Natural killer cell (primary cell): ENCODE results near the gene WDR5. TPM values are rescaled to one million over a fixed set of nuclear protein-coding genes. Genes with fewer than 3 reads are reported as not detected.

Experiments
- ATAC-seq, 3 donors: fragments of 150-1000 bp in 2 of 3; fragments of 200-7000 bp in 1 of 3; cut with Tn5 transposase; 1 replicate in 1 of 3; 2 replicates in 2 of 3; pipeline ENCODE4 v1.10.0; 2021; ENCODE audit warnings: mild to moderate bottlenecking in 2 of 3, moderate library complexity in 2 of 3
- DNase-seq, 2 donors: peaks; one replicate each; pipeline versions ENCODE4 v3.0.0 to v3.0.0-alpha.2; 2013 to 2021; ENCODE audit warnings: mixed read lengths in 1 of 2
- H3K27ac ChIP-seq: one replicate; pipeline ENCODE4 v1.5.1; 2013; ENCODE audit warnings: mild to moderate bottlenecking, low read length
- H3K27me3 ChIP-seq: one replicate; pipeline ENCODE4 v1.6.1; 2013; ENCODE audit warnings: low read length; ENCODE audit not compliant: control insufficient read depth, insufficient read depth
- H3K36me3 ChIP-seq: one replicate; pipeline ENCODE4 v1.6.1; 2013; ENCODE audit warnings: low read length; ENCODE audit not compliant: control insufficient read depth, insufficient read depth
- H3K4me1 ChIP-seq: one replicate; pipeline ENCODE4 v1.6.1; 2013; ENCODE audit warnings: low read length; ENCODE audit not compliant: control insufficient read depth, insufficient read depth
- H3K4me3 ChIP-seq: one replicate; pipeline ENCODE4 v1.5.1; 2013; ENCODE audit warnings: low read length
- H3K9me3 ChIP-seq: one replicate; pipeline ENCODE4 v1.6.1; 2013; ENCODE audit warnings: low read length; ENCODE audit not compliant: control insufficient read depth, insufficient read depth
- H3K27ac Mint-ChIP-seq, 2 donors: one replicate each; pipeline ENCODE4 v1.8.0; 2022; ENCODE audit warnings: mild to moderate bottlenecking in 2 of 2, mixed read lengths in 2 of 2, moderate library complexity in 1 of 2
- H3K27me3 Mint-ChIP-seq, 2 donors: one replicate each; pipeline ENCODE4 v1.8.0; 2022; ENCODE audit warnings: low read depth in 2 of 2, mixed read lengths in 2 of 2
- H3K36me3 Mint-ChIP-seq: one replicate; pipeline ENCODE4 v1.8.0; 2022; ENCODE audit warnings: mixed read lengths
- H3K4me1 Mint-ChIP-seq, 2 donors: one replicate each; pipeline ENCODE4 v1.8.0; 2022; ENCODE audit warnings: mixed read lengths in 2 of 2
- H3K4me3 Mint-ChIP-seq: one replicate; pipeline ENCODE4 v1.8.0; 2022; ENCODE audit warnings: mild to moderate bottlenecking, moderate library complexity, mixed read lengths
- H3K9me3 Mint-ChIP-seq, 2 donors: one replicate each; pipeline ENCODE4 v1.8.0; 2022; ENCODE audit warnings: mixed read lengths in 2 of 2
- WGBS: methylation state at CpG from one replicate; pipeline ENCODE4 v1.1.7; 2013; ENCODE audit warnings: missing lambda C conversion rate; ENCODE audit not compliant: insufficient coverage; 5-methylcytosine and 5-hydroxymethylcytosine counted together
- intact Hi-C: fragments of 100-400 bp; cut with micrococcal nuclease; formaldehyde crosslinking; loops from one replicate; pipeline ENCODE4 v1.14.2; 2022
- total RNA-seq, 4 donors: library from RNA; stranded (reverse); fragments of 120-200 nt in 1 of 4; gene quantifications; one replicate each; pipeline versions ENCODE4 v1.2.3 to v1.2.4, GENCODE V29; 2013 to 2022
- TF ChIP-seq, protein P1 (sequence below): fragments of 200-600 bp; IDR thresholded peaks from one replicate; pipeline ENCODE4 v1.8.0; 2022; ENCODE audit warnings: antibody characterized with exemption

WDR5 gene
- total RNA-seq, 3 donors from 2014 or later (not counting 1 experiment from before 2014, with no cell fraction given): 12.9 to 18.6 (median 15.9) TPM

DNA sequence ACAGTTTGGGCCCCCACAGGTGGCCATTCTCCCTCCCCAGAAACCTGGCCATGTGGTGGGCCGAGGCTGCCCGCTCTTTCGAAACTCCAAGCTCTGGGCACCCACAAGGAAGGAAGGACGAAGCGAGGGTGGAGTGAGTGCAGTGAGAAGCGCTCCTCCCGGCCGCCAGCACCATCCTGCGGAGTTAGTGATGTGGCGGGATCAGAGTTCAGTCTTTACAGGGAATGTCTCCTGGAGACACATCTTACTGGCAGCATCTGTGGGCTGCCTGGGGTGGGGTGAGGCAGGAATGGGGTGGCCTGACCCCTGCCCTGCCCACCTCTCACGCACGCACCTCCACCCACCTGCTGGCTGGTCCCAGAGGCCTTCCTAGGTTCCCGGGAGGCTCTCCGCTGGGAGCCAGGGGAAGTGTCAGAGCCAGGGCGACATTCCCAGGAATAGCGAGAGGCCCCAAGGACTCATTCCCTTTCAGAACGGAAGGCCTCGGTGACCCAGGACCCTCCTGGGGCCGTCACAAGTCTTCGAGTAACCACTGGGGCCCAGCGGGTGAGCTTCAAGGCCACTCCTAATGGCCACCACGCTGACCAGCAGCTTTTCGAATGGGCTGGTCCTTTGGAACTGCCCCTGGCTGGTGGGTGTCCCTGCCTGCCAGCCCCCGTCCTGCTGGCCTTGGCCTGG, 34.0 kb downstream of the WDR5 start:
- peaks cover 3% of the 10 kb centered on the region for H3K9me3 ChIP-seq
- H3K27me3 ChIP-seq: no peaks in the 10 kb centered on the region
- no peak overlapping the region for H3K4me3 ChIP-seq
- DNase-seq (no peak), ATAC-seq (no peak)
- Mint-ChIP-seq H3K36me3 (no peaks in the 10 kb centered on the region), H3K4me3 (no peak overlapping the region), H3K9me3 (no peaks in the 10 kb centered on the region), H3K27ac (no peak overlapping the region), H3K27me3 (peaks cover 0 to under 1% of the 10 kb centered on the region in 2 donors), H3K4me1 (no peaks in the 10 kb centered on the region)
- H3K36me3 ChIP-seq: no peaks in the 10 kb centered on the region
- H3K4me1 ChIP-seq: peaks cover 24% of the 10 kb centered on the region
- WGBS: 91% methylated on average over 24 of the region's 24 CpGs
- TF ChIP-seq, protein P1, sequence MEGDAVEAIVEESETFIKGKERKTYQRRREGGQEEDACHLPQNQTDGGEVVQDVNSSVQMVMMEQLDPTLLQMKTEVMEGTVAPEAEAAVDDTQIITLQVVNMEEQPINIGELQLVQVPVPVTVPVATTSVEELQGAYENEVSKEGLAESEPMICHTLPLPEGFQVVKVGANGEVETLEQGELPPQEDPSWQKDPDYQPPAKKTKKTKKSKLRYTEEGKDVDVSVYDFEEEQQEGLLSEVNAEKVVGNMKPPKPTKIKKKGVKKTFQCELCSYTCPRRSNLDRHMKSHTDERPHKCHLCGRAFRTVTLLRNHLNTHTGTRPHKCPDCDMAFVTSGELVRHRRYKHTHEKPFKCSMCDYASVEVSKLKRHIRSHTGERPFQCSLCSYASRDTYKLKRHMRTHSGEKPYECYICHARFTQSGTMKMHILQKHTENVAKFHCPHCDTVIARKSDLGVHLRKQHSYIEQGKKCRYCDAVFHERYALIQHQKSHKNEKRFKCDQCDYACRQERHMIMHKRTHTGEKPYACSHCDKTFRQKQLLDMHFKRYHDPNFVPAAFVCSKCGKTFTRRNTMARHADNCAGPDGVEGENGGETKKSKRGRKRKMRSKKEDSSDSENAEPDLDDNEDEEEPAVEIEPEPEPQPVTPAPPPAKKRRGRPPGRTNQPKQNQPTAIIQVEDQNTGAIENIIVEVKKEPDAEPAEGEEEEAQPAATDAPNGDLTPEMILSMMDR: no peak
- intact Hi-C loops: loop anchor here (1.0 to 10.0 kb wide), 4 partner anchors 125 to 567 kb away; partner anchors contain the start of gene RXRA
- no peak overlapping the region for H3K27ac ChIP-seq

DNA sequence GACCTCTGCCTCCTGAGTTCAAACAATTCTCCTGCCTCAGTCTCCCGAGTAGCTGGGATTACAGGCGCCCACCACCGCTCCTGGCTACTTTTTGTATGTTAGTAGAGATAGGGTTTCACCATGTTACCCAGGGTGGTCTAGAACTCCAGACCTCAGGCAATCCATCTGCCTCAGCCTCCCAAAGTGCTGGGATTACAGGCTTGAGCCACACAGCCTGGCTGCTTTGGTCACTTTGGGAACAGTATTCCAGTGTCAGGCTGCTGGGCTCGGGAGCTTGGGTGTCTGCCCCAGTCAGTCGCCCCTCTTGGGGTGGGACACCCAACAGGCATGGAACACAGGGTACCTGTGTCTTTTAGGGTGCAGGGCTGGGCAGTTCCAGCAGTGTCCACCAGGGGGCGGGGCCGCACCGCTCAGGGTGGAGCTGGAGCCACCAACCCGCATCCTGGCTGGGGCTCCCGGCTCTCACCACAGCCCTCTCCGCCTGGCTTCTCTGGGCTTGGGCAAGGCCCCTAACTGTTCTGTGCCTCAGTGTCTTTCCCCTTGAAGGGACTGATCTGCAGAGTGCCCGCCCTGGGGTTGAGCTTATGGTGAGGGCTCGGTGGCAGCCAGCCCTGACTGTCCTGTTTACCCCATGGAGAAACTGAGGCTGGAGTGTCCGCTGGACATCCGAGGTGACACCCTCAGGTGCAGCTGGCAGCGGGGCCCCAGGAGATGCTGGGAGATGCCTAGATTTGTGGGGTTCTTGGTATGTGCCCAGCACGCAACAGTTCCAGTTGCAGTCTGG, 34.8 kb downstream of the WDR5 start:
- intact Hi-C loops: loop anchor here (1.0 to 10.0 kb wide), 3 partner anchors 124 to 567 kb away; no protein-coding TSS in a partner anchor
- Mint-ChIP-seq H3K4me3 (no peak overlapping the region), H3K4me1 (no peaks in the 10 kb centered on the region), H3K27ac (no peak overlapping the region), H3K9me3 (no peaks in the 10 kb centered on the region), H3K27me3 (peaks cover 0 to 3% of the 10 kb centered on the region in 2 donors), H3K36me3 (no peaks in the 10 kb centered on the region)
- H3K9me3 ChIP-seq: peaks cover 3% of the 10 kb centered on the region
- no peak for ATAC-seq
- DNase-seq: no peak
- WGBS: 38% methylated on average over 17 of the region's 17 CpGs
- peaks cover 27% of the 10 kb centered on the region for H3K4me1 ChIP-seq
- H3K36me3 ChIP-seq: no peaks in the 10 kb centered on the region
- TF ChIP-seq, protein P1: no peak
- no peak overlapping the region for H3K4me3 ChIP-seq
- H3K27me3 ChIP-seq: no peaks in the 10 kb centered on the region
- H3K27ac ChIP-seq: no peak overlapping the region

DNA sequence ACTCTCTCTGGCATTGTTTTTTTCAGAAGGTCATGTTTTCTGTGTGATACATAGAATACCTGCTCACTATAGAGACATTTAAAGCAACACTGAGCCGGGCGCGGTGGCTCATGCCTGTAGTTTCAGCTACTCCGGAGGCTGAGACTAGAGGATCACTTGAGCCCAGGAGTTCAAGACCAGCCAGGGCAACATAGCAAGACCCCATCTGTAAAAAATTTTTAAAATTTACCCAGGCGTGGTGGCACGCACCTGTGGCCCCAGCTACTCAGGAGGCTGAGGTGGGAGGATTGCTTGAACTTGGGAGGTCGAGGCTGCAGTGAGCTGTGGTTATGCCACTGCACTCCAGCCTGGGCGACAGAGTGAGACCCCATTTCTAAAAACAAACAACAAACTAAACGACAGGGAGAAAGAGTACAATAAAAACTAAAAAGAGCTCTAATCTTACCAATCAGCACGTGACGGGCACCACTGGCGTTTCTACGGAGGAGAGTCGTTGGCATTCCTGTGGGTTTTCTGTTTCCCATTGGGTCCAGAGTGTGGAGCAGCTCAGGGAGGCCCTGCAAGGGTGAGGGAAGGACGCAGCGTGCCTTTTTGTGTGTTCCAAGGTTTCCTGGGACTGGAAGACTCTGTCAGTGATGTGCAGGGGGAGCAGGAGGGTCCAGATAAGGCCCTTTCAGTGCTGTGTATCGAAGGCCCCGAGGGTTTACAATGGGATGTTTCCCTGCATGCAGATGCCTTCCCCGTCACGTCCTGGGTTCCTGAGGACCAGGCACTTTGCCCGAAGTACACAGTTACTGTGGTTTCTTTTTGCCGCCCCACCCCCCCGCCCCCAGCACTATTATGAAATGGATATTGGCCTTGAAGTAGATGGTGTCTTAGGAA, 35.7 kb downstream of the WDR5 start:
- peaks cover 3% of the 10 kb centered on the region for H3K9me3 ChIP-seq
- WGBS: 74% methylated on average over 21 of the region's 23 CpGs
- Mint-ChIP-seq H3K36me3 (no peaks in the 10 kb centered on the region), H3K27ac (no peak overlapping the region), H3K27me3 (peaks cover 0 to 3% of the 10 kb centered on the region in 2 donors), H3K4me1 (no peaks in the 10 kb centered on the region), H3K9me3 (no peaks in the 10 kb centered on the region), H3K4me3 (no peak overlapping the region)
- ATAC-seq (no peak), DNase-seq (no peak)
- TF ChIP-seq, protein P1: no peak
- intact Hi-C loops: loop anchor here (5.0 to 10.0 kb wide), 2 partner anchors 123 to 566 kb away; no protein-coding TSS in a partner anchor
- H3K4me1 ChIP-seq: peaks cover 27% of the 10 kb centered on the region
- H3K27me3 ChIP-seq: no peaks in the 10 kb centered on the region
- no peak overlapping the region for H3K27ac ChIP-seq
- H3K36me3 ChIP-seq: no peaks in the 10 kb centered on the region
- no peak overlapping the region for H3K4me3 ChIP-seq
